ENCODE data around the gene SUCNR1.
A peak's percentile ranks its signal among the peaks of the same experiment; 100 is the strongest.
"Not testable (repeated sequence)": the region's sequence is repeated elsewhere in the genome, so short reads cannot be mapped to it uniquely, and the experiment has no call there.

SUCNR1 gene, protein sequence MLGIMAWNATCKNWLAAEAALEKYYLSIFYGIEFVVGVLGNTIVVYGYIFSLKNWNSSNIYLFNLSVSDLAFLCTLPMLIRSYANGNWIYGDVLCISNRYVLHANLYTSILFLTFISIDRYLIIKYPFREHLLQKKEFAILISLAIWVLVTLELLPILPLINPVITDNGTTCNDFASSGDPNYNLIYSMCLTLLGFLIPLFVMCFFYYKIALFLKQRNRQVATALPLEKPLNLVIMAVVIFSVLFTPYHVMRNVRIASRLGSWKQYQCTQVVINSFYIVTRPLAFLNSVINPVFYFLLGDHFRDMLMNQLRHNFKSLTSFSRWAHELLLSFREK

GRCh38 chr3:151873398-151873797 lies at the start of gene SUCNR1:
Gene SUCNR1 (plus strand): TSS chr3:151873643. CDS start chr3:151879893, 6,250 bp downstream.
- no peak for DNase-seq (ENCODE audit: low read depth)

DNA sequence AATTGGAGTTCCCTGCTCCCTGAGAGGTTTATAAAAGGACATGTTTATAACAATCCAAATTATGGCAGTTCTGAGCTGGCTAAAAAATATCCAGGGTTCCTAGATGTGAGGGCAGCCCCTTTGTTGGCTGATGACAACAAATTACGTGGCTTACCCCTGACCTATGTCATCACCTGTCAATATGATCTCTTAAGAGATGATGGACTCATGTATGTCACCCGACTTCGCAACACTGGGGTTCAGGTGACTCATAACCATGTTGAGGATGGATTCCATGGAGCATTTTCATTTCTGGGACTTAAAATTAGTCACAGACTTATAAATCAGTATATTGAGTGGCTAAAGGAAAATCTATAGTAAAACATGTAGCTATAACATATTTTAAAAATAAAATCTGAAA lies 45.6 kb upstream of the SUCNR1 start:
- no peak for DNase-seq (ENCODE audit: low read depth)

- DNase-seq (ENCODE audit: low read depth): no peak
Observed at GRCh38 chr3:151835751-151836525, 37.5 kb upstream of the SUCNR1 start.

DNA sequence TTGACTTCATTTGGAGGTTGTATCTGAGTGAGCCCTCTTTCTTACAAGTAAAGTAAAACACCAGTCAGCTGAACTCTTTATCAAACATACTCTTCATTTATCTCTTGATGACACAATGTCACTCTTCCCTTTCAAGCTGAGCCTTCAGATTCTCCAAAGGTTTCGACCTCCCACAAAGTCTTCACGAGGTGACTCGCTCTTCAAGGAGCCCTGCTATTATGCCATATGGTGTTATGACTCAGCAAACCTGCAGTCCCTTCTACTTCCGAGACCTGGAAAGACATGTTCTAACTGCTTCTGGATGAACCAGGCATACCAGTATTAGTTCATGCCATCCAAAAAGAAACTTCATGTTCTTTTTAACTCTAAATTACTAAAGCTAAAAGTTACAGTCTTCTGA lies 36.4 kb upstream of the SUCNR1 start:
- DNase-seq (ENCODE audit: low read depth): peak; percentile 36

DNA sequence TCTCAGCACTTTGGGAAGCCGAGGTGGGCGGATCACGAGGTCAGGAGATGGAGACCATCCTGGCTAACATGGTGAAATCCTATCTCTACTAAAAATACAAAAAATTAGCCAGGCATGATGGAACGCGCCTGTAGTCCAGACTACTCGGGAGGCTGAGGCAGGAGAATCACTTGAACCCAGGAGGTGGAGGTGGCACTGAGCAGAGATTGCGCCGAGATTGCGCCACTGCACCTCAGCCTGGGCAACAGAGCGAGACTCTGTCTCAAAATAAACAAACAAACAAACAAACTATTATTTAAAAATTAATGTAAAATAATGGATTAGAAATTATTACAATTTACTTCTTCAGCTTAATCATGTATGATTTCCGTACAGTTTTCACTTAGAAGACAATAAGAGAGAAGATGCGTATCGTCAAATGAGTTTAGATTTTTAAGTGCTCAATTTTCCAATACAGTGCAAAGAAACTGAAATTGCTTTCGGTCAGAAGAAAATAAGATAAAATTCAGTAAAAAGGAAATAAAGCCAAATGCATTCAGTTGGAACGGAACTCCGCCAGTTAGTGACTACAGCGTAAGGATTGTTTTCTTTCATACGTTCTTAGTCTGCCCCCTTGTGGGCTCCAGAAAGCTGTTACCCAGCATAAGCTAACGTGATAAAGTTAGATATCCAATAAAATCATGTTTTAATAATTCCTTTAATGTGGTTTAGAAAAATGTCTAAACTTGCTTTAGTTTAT lies 34.7 kb upstream of the SUCNR1 start:
- peak; percentile 82 for DNase-seq (ENCODE audit: low read depth)

DNA sequence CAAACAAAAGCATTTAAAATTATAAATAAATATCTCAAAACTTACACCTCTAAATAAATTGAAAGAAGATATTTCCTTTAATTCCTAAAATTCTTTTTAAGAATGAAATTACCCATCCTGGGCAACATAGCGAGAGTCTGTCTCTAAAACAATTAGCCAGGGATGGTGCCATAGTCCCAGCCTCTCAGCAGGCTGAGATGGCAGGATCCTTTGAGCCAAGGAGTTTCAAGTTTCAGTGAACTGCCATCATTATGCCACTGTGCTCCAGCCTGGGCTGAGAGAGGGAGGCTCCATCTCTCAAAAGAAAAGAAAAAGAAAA lies 34.2 kb upstream of the SUCNR1 start:
- DNase-seq (ENCODE audit: low read depth): no peak

GRCh38 chr3:151841801-151842200 lies 31.6 kb upstream of the SUCNR1 start:
- DNase-seq (ENCODE audit: low read depth): no peak

DNA sequence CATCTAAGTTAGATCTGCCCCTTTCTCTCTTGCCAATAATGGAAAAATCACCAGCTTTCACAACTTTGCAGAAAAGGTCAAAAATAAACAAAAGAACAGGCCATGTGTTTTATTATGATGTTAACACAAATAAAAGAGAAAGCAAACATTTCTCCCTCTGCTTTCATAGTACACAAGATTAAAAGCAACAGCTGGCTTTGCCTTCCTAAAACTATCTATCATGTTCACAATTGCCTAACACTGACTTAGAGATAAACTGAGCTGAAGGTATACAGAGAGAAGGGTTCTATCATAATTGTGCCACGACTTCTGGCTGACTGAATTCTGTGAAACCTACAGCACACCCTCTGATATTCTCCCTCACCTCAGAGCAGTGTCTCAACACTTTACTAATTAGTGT lies 30.2 kb upstream of the SUCNR1 start:
- DNase-seq (ENCODE audit: low read depth): no peak

DNA sequence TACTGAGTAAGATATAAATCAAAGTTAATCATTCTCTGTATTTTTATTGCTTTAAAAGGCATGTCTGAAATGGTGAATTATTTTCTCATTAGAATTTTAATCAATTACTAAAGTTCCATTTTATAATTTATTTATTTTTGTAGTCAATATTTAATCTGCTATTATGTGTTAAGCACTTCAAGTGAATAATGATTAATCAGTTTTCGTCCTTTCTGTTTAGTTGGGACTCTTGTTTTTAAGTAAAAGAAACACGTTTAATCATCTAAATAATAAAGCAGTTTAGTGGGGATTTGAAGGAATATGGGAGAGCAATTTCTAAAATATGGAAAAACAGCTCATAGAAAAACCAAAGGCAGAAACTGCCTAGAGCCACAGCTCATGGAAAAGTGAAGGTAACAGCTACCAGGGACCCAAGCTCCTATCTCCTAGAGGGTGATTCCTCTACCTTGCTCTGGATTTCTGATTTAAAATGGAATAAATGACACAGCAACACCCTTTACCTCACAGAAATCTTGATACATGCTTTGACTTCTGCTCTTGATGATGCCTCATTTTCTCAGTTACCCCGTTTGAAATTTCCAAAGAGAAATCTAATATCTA lies 28.0 kb upstream of the SUCNR1 start:
- DNase-seq (ENCODE audit: low read depth): no peak

DNA sequence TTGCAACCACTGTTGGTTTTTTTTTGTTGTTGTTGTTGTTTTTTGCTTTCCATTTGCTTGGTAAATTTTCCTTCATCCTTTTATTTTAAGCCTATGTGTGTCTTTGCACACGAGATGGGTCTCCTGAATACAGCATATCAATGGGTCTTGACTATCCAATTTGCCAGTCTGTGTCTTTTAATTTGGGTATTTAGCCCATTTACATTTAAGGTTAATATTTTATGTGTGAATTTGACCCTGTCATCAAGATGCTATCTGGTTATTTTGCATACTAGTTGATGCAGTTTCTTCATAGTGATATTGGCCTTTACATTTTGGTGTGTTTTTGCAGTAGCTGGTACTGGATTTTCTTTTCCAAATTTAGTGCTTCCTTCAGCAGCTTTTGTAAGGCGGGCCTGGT lies 23.4 kb upstream of the SUCNR1 start:
- DNase-seq (ENCODE audit: low read depth): not testable (repeated sequence)

DNA sequence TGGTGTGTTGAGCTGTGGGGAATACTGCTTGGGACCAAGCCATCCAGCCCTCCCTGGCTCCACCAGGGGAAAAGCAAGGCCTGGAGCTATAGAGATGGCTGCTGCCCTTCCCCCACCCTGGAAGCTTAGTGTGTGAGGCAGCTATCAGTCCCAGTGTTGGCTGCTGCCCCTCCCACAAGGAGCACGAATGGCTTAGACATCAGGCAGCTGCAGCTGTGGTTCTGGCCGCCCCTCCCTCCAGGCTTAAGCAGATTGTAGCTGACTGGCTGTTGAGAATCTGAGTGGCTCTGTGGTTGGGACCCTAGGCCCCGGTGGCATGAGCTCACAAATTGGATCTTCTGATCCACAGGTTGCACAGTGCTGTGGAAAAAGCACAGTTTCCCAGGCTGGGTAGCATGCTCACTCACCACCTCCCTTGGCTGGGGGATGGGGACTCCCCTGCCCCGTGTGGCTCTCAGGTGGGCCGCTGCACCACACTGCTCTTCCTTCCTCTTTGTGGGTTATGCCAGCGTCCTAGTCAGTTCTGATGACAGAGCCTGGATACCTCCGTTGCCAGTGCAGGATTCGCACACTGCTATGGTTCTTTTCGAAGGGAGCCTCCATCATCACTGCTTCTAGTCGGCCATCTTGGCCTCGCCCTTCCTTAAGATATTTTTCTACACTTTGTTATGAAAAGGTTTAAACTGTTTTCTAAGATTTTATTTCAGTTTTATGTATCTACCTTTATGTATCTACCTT lies 21.2 kb upstream of the SUCNR1 start:
- DNase-seq (ENCODE audit: low read depth): no peak

- no peak for DNase-seq (ENCODE audit: low read depth)
Observed at GRCh38 chr3:151856118-151856517, 17.3 kb upstream of the SUCNR1 start.

- no peak for DNase-seq (ENCODE audit: low read depth)
Observed at GRCh38 chr3:151856641-151857040, 16.8 kb upstream of the SUCNR1 start.

DNA sequence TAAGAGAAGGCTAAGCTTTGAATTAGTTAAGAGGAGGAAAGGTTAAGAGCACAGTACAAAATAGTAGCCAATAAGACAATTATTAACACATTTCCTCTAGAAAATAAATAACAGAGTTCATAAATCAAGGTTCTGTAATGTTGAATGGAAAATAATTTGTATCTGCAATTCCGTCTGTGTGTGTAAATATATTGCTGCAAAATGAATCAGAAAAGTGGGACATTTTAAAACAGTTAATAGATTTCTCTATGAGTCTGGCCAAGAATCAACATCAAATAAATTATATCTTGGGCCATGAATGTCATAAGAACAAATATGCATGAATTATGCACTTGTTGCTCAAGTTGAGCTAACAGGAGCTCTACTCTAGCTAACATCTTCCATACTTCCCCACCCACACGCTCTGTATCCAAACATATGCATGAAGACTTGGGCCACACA lies 14.2 kb upstream of the SUCNR1 start:
- no peak for DNase-seq (ENCODE audit: low read depth)

- no peak for DNase-seq (ENCODE audit: low read depth)
Observed at GRCh38 chr3:151859905-151860304, 13.5 kb upstream of the SUCNR1 start.

- DNase-seq (ENCODE audit: low read depth): no peak
Observed at GRCh38 chr3:151863611-151864010, 9.8 kb upstream of the SUCNR1 start.

- peak; percentile 41 for DNase-seq (ENCODE audit: low read depth)
Observed at GRCh38 chr3:151864423-151865101, 8.9 kb upstream of the SUCNR1 start.

- DNase-seq (ENCODE audit: low read depth): no peak
Observed at GRCh38 chr3:151866711-151867410, 6.6 kb upstream of the SUCNR1 start.

DNA sequence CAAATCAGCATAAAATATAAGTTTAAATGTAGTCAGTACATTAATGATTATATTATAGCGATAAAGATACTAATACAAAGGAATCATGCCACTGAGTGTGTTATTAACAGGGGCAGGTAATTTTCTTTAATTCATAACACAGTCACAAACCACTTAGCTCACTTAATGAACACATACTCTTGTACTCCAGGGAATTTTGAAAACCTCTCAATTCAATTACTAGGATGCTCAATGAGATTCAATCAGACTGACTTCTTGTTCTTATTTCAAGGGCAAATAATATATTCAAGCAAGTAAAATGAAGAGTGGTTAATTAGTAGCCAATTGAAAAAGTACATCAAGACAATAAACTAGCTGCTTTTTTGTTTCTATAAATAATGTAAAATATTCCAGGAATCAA lies 5.8 kb upstream of the SUCNR1 start:
- DNase-seq (ENCODE audit: low read depth): no peak

DNA sequence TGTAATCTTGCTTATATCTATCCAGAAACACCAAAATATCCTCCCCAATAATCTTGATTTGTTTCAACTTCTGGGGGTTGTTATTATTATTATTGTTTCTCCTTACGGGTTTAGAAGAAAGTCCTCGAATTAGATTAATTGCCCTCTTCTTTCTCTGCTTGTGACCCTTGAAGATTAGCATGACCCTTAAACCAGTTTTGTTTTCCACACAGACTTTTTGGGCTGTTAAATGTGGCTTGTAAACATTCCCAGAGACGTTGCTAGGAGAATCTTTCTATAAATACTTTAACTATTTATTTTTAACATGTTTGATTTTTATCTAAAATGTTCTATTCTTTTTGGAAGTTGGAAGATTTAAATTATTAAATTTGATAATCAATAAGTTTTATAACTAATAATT lies 4.3 kb upstream of the SUCNR1 start:
- no peak for DNase-seq (ENCODE audit: low read depth)
